GM23338 (cell line): ENCODE measurements around the gene MAPT. TPM values are rescaled to one million over a fixed set of nuclear protein-coding genes. Genes with fewer than 3 reads are reported as not detected.

Source experiments
- ATAC-seq: fragments of 200-7000 bp; cut with Tn5 transposase; 3 replicates; pipeline ENCODE4 v1.9.1; 2020
- DNase-seq: peaks from one replicate; pipeline ENCODE4 v3.0.0-alpha.2; 2015; ENCODE audit warnings: low spot score
- H2AFZ ChIP-seq: fragments of 200-600 bp; sonication (generic); 2 replicates; pipeline ENCODE4 v1.8.0; 2016; ENCODE audit warnings: antibody characterized with exemption, mild to moderate bottlenecking, moderate library complexity
- H3F3A ChIP-seq: fragments of 200-600 bp; sonication (generic); replicated peaks from 2 replicates; pipeline ENCODE4 v1.8.0; 2017; ENCODE audit warnings: antibody characterized with exemption, mixed run types, low read depth
- H3K27ac ChIP-seq: fragments of 200-600 bp; sonication (generic); 2 replicates; pipeline ENCODE4 v1.6.1; 2016; ENCODE audit warnings: low read depth
- H3K27me3 ChIP-seq: fragments of 200-600 bp; sonication (generic); 2 replicates; pipeline ENCODE4 v1.8.0; 2016; ENCODE audit warnings: mild to moderate bottlenecking, mixed run types, moderate library complexity; ENCODE audit not compliant: insufficient read depth
- H3K36me3 ChIP-seq: fragments of 200-600 bp; sonication (generic); 2 replicates; pipeline ENCODE4 v1.8.0; 2016; ENCODE audit warnings: mild to moderate bottlenecking; ENCODE audit not compliant: insufficient read depth
- H3K4me1 ChIP-seq: fragments of 200-600 bp; sonication (generic); 2 replicates; pipeline ENCODE4 v1.8.0; 2016; ENCODE audit warnings: mild to moderate bottlenecking, moderate library complexity; ENCODE audit not compliant: insufficient read depth
- H3K4me2 ChIP-seq: fragments of 200-600 bp; sonication (generic); 2 replicates; pipeline ENCODE4 v1.7.1; 2017; ENCODE audit warnings: mixed run types
- H3K4me3 ChIP-seq: fragments of 200-600 bp; sonication (generic); 2 replicates; pipeline ENCODE4 v1.6.1; 2016; ENCODE audit warnings: mixed run types
- H3K79me2 ChIP-seq: fragments of 200-600 bp; sonication (generic); replicated peaks from 2 replicates; pipeline ENCODE4 v1.8.0; 2017; ENCODE audit warnings: mild to moderate bottlenecking; ENCODE audit not compliant: insufficient read depth
- H3K9me2 ChIP-seq: fragments of 200-600 bp; sonication (generic); 2 replicates; pipeline ENCODE4 v1.8.0; 2017; ENCODE audit not compliant: insufficient read depth
- H4K20me1 ChIP-seq: fragments of 200-600 bp; sonication (generic); replicated peaks from 2 replicates; pipeline ENCODE4 v1.8.0; 2017; ENCODE audit warnings: mild to moderate bottlenecking; ENCODE audit not compliant: insufficient read depth
- H3K27ac Mint-ChIP-seq: 2 replicates; pipeline ENCODE4 v1.8.0; 2020; ENCODE audit warnings: inconsistent platforms, mild to moderate bottlenecking, moderate library complexity, mixed read lengths
- H3K27me3 Mint-ChIP-seq: 3 replicates; pipeline ENCODE4 v1.8.0; 2022; ENCODE audit warnings: low read depth, mild to moderate bottlenecking, moderate library complexity, mixed read lengths, inconsistent platforms; ENCODE audit not compliant: insufficient read depth, poor library complexity
- H3K36me3 Mint-ChIP-seq: 3 replicates; pipeline ENCODE4 v1.8.0; 2021; ENCODE audit warnings: low read depth, mild to moderate bottlenecking, inconsistent platforms, moderate library complexity, mixed read lengths
- H3K4me1 Mint-ChIP-seq: 3 replicates; pipeline ENCODE4 v1.8.0; 2020; ENCODE audit warnings: mild to moderate bottlenecking, inconsistent platforms, mixed read lengths
- H3K4me3 Mint-ChIP-seq: 3 replicates; pipeline ENCODE4 v1.8.0; 2021; ENCODE audit warnings: moderate library complexity, mild to moderate bottlenecking, inconsistent platforms, mixed read lengths
- H3K9me3 Mint-ChIP-seq: 3 replicates; pipeline ENCODE4 v1.8.0; 2020; ENCODE audit warnings: moderate library complexity, mild to moderate bottlenecking, inconsistent platforms, mixed read lengths
- CREB1 ChIP-seq: fragments of 250-450 bp; sonication (Bioruptor Pico); IDR thresholded peaks from 2 replicates; pipeline ENCODE4 v1.5.0; 2020; ENCODE audit warnings: low read depth, mild to moderate bottlenecking, moderate library complexity
- CTCF ChIP-seq, 2 experiments: fragments of 200-600 bp in 1 of 2; sonication (generic) in 1 of 2; conservative IDR thresholded peaks; 2 replicates each; pipeline versions ENCODE4 v1.5.1 to v1.6.1; 2016 to 2017; ENCODE audit warnings: antibody characterized with exemption in 2 of 2, low read depth in 2 of 2, mild to moderate bottlenecking in 2 of 2, moderate library complexity in 1 of 2
- EZH2 ChIP-seq: fragments of 200-600 bp; sonication (generic); IDR thresholded peaks from one replicate; pipeline ENCODE4 v1.8.0; 2017; ENCODE audit warnings: antibody characterized with exemption, mild to moderate bottlenecking, low read depth; ENCODE audit not compliant: unreplicated experiment
- EZH2phosphoT487 ChIP-seq: fragments of 200-600 bp; sonication (generic); IDR thresholded peaks from one replicate; pipeline ENCODE4 v1.8.1; 2018; ENCODE audit warnings: antibody characterized with exemption; ENCODE audit not compliant: unreplicated experiment
- NANOG ChIP-seq: IDR thresholded peaks from 2 replicates; pipeline ENCODE4 v1.6.1; 2016; ENCODE audit warnings: antibody characterized with exemption, borderline replicate concordance
- POLR2AphosphoS5 ChIP-seq: IDR thresholded peaks from 2 replicates; pipeline ENCODE4 v1.6.1; 2016; ENCODE audit warnings: antibody characterized with exemption, low read depth
- REST ChIP-seq: IDR thresholded peaks from one replicate; pipeline ENCODE4 v1.6.1; 2018; ENCODE audit warnings: antibody characterized with exemption; ENCODE audit not compliant: unreplicated experiment
- STAT1 ChIP-seq: IDR thresholded peaks from one replicate; pipeline ENCODE4 v1.6.1; 2016; ENCODE audit warnings: antibody characterized with exemption; ENCODE audit not compliant: unreplicated experiment
- ZNF114 ChIP-seq: fragments of 250-450 bp; sonication (Bioruptor Pico); IDR thresholded peaks from 2 replicates; pipeline ENCODE4 v1.5.0; 2020; ENCODE audit warnings: mild to moderate bottlenecking, moderate library complexity
- ZNF331 ChIP-seq: fragments of 250-450 bp; sonication (Bioruptor Pico); IDR thresholded peaks from 2 replicates; pipeline ENCODE4 v1.5.0; 2020; ENCODE audit warnings: low read depth, mild to moderate bottlenecking, moderate library complexity
- polyA plus RNA-seq: library from polyadenylated mRNA; unstranded; fragments of >200 nt; fragmentation: Nextera tagmentation; extraction: Ambion mirVana; gene quantifications from 2 replicates; pipeline ENCODE4 v1.2.1, GENCODE V29; 2016
- total RNA-seq: library from RNA; depleted of rRNA; stranded (reverse); fragments of >200 nt; shearing (Covaris generic); gene quantifications from 2 replicates; pipeline ENCODE4 v1.2.3, GENCODE V29; 2014

The MAPT gene
- total and polyA plus RNA-seq, 2 experiments from 2014 or later = 1.1 to 2.1 TPM

DNA sequence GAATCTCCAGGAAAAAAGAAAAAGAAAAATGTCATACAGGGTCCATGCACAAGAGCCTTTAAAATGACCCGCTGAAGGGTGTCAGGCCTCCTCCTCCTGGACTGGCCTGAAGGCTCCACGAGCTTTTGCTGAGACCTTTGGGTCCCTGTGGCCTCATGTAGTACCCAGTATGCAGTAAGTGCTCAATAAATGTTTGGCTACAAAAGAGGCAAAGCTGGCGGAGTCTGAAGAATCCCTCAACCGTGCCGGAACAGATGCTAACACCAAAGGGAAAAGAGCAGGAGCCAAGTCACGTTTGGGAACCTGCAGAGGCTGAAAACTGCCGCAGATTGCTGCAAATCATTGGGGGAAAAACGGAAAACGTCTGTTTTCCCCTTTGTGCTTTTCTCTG lies 105.5 kb downstream of the MAPT start:
- no peak overlapping the region for H3K4me2 ChIP-seq
- no peak for TF ChIP-seq POLR2AphosphoS5
- TF ChIP-seq REST = no peak
- no peak for TF ChIP-seq EZH2
- no peak for TF ChIP-seq ZNF331 (CRISPR knock-in tag)
- no peak for TF ChIP-seq EZH2phosphoT487
- TF ChIP-seq STAT1 = no peak
- Mint-ChIP-seq H3K9me3 (no peaks in the 10 kb centered on the region), H3K4me3 (no peak overlapping the region), H3K27me3 (peaks cover 17% of the 10 kb centered on the region), H3K36me3 (no peaks in the 10 kb centered on the region), H3K27ac (no peak overlapping the region), H3K4me1 (no peaks in the 10 kb centered on the region)
- H4K20me1 ChIP-seq = no peaks in the 10 kb centered on the region
- no peaks in the 10 kb centered on the region for H3K36me3 ChIP-seq
- H3K4me1 ChIP-seq = no peaks in the 10 kb centered on the region
- H3K4me3 ChIP-seq = no peak overlapping the region
- H3K9me2 ChIP-seq = no peaks in the 10 kb centered on the region
- no peaks in the 10 kb centered on the region for H3F3A ChIP-seq
- no peak overlapping the region for H2AFZ ChIP-seq
- H3K79me2 ChIP-seq = no peaks in the 10 kb centered on the region
- DNase-seq (no peak), ATAC-seq (no peak)
- H3K27me3 ChIP-seq = no peaks in the 10 kb centered on the region
- no peak overlapping the region for H3K27ac ChIP-seq

DNA sequence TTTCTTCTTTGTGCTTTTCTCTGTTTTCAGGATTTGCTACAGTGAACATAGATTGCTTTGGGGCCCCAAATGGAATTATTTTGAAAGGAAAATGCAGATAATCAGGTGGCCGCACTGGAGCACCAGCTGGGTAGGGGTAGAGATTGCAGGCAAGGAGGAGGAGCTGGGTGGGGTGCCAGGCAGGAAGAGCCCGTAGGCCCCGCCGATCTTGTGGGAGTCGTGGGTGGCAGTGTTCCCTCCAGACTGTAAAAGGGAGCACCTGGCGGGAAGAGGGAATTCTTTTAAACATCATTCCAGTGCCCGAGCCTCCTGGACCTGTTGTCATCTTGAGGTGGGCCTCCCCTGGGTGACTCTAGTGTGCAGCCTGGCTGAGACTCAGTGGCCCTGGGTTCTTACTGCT lies 105.9 kb downstream of the MAPT start:
- TF ChIP-seq CREB1 (CRISPR knock-in tag) (no peak), NANOG (no peak), ZNF114 (no peak), CTCF (conservative IDR thresholded peaks at IDR 0.05; ENCODE audit: low read depth in 2 of 2) (no peak), POLR2AphosphoS5 (no peak)
- no peaks in the 10 kb centered on the region for H3K36me3 Mint-ChIP-seq
- no peaks in the 10 kb centered on the region for H3K4me1 Mint-ChIP-seq

More for the DNA sequence above, 105.9 kb downstream of the MAPT start:
- Mint-ChIP-seq H3K4me3 (no peak overlapping the region), H3K9me3 (no peaks in the 10 kb centered on the region), H3K27ac (no peak overlapping the region), H3K27me3 (peaks cover 17% of the 10 kb centered on the region)
- Histone ChIP-seq H3F3A (no peaks in the 10 kb centered on the region), H3K9me2 (no peaks in the 10 kb centered on the region), H3K4me2 (no peak overlapping the region), H3K4me3 (no peak overlapping the region), H4K20me1 (no peaks in the 10 kb centered on the region), H3K27ac (no peak overlapping the region), H3K79me2 (no peaks in the 10 kb centered on the region), H3K36me3 (no peaks in the 10 kb centered on the region), H2AFZ (no peak overlapping the region), H3K27me3 (no peaks in the 10 kb centered on the region), H3K4me1 (no peaks in the 10 kb centered on the region)
- no peak for DNase-seq
- no peak for ATAC-seq
